GM12874 (cell line): ENCODE measurements around the gene PACRG.

Experiments
- CTCF ChIP-seq: IDR thresholded peaks from 2 replicates; pipeline ENCODE4 v1.5.1; 2011; ENCODE audit warnings: low read depth, mild to moderate bottlenecking, control low read depth, low read length, moderate library complexity; ENCODE audit not compliant: insufficient read depth

PACRG gene

GRCh38 chr6:162819284-162819683 lies 91.5 kb downstream of the PACRG start:
- no peak for TF ChIP-seq CTCF

GRCh38 chr6:162821102-162821501 lies 93.3 kb downstream of the PACRG start:
- TF ChIP-seq CTCF = no peak

- TF ChIP-seq CTCF = no peak
Measured at GRCh38 chr6:162825597-162825996, 97.8 kb downstream of the PACRG start.

GRCh38 chr6:162829013-162829742 lies 101.4 kb downstream of the PACRG start:
- TF ChIP-seq CTCF = no peak

- no peak for TF ChIP-seq CTCF
Measured at GRCh38 chr6:162833776-162834175, 106.0 kb downstream of the PACRG start.

GRCh38 chr6:162845972-162846371 lies 118.2 kb downstream of the PACRG start:
- TF ChIP-seq CTCF = no peak

- no peak for TF ChIP-seq CTCF
Measured at GRCh38 chr6:162846723-162847122, 118.9 kb downstream of the PACRG start.
